Esophagus mucosa (tissue), 1 donor: Measurements from ENCODE around the gene KIFBP. TPM values are rescaled to one million over a fixed set of nuclear protein-coding genes. Genes with fewer than 3 reads are reported as not detected.
A peak's percentile ranks its signal among the peaks of the same experiment; 100 is the strongest.
"Not testable (repeated sequence)": the region's sequence is repeated elsewhere in the genome, so short reads cannot be mapped to it uniquely, and the experiment has no call there.

Source experiments
- ATAC-seq: fragments of 200-7000 bp; cut with Tn5 transposase; one replicate; pipeline ENCODE4 v1.9.1; 2020
- total RNA-seq: library from RNA; stranded (reverse); gene quantifications from one replicate; pipeline ENCODE4 v1.2.4, GENCODE V29; 2023
- donor health status: DM: yes; HTN: yes; CAD: no.

Gene KIFBP
- total RNA-seq = 11.1 TPM

- ATAC-seq = peak; percentile 97
These were observed at the start of gene KIFBP for GRCh38 chr10:68988530-68989316. Gene KIFBP (plus strand): TSS chr10:68988803. CDS start chr10:68988833, 30 bp downstream.

DNA sequence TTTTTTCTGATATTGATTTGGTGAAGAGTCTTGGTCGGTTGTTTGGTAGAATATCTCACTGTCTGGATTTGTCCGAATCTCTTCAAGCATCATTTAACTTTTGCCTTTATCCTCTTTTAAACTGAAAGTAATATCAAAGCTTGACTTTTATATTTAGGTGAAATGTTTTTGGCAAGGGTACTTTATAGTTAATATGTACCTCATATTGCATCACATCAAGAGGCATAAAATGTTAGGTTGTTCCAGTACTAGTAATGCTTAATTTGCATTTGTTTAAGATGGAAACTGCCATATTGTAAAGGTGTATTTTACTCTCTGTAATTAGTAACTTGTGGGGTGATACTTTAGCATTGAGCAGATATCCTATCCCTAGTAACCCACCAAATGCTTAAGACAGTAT is 49.7 kb upstream of the KIFBP start:
- no peak for ATAC-seq

- not testable (repeated sequence) for ATAC-seq
These were observed 47.7 kb upstream of the KIFBP start for GRCh38 chr10:68940917-68941316.

DNA sequence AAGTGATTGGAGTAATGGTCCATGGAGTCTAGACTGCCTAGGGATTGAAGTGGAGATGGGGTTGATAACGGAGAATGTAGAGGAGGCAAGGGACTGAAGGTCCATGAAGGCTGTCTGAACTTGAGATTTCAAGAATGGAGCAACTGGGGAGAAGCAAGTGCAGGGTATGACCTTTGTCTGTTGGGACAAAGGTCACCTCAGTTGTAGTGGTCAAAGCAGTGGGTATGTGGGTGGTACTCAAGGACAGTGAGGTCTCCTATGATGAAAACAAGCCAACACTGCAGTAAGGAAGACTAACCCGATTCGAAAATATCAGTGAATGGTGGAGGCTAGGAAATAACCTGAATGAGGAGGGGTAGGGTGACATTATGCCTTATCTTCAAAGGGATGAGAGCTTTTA is 38.0 kb upstream of the KIFBP start:
- ATAC-seq = no peak

DNA sequence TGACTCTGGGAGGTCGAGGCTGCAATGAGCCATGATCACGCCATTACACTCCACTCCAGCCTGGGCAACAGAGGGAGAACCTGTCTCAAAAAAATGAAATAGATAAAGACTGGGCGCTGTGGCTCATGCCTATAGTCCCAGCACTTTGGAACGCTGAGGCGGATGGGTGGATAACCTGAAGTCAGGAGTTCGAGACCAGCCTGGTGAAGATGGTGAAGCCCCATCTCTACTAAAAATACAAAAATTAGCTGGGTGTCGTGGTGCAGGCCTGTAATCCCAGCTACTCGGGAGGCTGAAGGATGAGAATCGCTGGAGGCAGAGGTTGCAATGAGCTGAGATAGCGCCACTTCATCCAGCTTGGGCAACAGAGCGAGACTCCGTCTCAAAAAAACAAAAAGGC is 33.7 kb upstream of the KIFBP start:
- no peak for ATAC-seq

- peak; percentile 17 for ATAC-seq
These were observed 33.2 kb upstream of the KIFBP start for GRCh38 chr10:68955355-68955831.

- peak; percentile 97 for ATAC-seq
These were observed 32.6 kb upstream of the KIFBP start, which contains the start of gene DDX21 for GRCh38 chr10:68955832-68956532. Gene DDX21 (plus strand): TSS chr10:68956170. CDS start chr10:68956226, 56 bp downstream.

GRCh38 chr10:68957284-68957615 is 31.4 kb upstream of the KIFBP start:
- ATAC-seq = no peak

DNA sequence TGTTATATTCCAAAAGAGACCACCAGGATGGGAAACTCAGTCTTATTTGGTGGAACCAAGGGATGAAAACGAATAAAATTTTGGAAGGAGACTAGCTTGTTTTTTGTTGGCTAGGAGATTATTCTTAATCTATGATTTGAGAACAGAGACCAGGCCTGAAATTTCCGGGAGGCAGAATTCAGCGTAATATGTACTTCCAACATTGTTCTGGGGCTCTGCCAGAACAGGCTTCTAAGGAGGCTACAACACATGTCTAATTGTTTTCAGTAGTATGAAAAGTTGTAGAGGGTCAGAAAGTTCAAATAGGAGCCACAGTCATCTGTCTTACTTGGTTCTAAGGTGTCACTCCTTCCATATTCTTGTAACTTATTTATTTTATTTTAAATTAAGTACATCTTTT is 30.9 kb upstream of the KIFBP start:
- no peak for ATAC-seq

- ATAC-seq = no peak
These were observed 28.7 kb upstream of the KIFBP start for GRCh38 chr10:68959695-68960527.

GRCh38 chr10:68963151-68963550 is 25.5 kb upstream of the KIFBP start:
- no peak for ATAC-seq

- no peak for ATAC-seq
These were observed 14.6 kb upstream of the KIFBP start for GRCh38 chr10:68973975-68974374.

DNA sequence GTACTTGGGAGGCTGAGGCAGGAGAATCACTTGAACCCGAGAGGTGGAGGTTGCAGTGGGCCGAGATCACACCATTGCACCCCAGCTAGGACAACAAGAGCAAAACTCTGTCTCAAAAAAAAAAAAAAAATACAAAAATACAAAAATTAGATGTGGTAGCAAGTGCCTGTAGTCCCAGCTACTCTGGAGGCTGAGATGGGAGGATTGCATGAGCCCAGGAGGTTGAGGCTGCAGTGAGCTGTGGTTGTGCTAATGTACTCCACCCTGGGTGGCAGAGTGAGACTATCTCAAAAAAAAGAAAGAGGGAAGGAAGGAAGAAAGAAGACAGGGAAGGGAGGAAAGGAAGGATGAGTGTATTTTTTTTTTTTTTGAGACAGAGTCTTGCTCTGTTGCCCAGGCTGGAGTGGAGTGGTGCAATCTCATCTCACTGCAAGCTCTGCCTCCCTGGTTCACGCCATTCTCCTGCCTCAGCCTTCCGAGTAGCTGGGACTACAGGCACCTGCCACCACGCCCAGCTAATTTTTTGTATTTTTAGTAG is 12.6 kb upstream of the KIFBP start:
- not testable (repeated sequence) for ATAC-seq

GRCh38 chr10:68979738-68980137 is 8.9 kb upstream of the KIFBP start:
- ATAC-seq = not testable (repeated sequence)

- no peak for ATAC-seq
These were observed 7.5 kb upstream of the KIFBP start for GRCh38 chr10:68981074-68981473.

DNA sequence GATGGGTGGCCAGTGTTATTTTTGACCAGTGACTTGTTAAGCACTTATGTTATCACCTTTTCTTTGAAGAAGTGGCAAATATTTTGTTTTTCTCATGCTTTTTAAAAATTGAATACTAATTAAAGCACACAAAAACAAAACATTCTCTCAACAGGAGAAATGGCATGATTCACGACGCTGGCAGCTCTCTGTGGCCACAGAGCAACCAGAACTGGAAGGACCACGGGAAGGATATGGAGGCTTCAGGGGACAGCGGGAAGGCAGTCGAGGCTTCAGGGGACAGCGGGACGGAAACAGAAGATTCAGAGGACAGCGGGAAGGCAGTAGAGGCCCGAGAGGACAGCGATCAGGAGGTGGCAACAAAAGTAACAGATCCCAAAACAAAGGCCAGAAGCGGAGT is 6.2 kb upstream of the KIFBP start:
- ATAC-seq = no peak

DNA sequence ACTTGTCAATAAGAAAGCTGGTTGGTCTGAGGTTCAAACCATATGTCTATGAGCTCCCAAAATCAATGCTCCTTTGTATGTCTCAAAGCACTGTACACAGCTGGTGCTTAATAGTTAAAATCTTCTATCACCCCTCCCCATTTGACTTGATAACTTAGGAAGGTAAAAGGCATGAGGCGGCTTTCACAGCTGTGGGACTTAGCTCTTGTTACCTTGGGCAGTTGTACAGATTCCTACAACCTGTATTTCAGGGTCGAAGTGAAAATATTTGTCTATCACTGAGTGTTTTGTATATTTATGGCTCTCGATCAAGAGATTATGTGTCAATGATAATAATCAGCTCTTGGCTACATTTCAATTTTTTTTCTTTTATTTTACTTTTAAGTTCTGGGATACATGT is 992 bp upstream of the KIFBP start:
- no peak for ATAC-seq

DNA sequence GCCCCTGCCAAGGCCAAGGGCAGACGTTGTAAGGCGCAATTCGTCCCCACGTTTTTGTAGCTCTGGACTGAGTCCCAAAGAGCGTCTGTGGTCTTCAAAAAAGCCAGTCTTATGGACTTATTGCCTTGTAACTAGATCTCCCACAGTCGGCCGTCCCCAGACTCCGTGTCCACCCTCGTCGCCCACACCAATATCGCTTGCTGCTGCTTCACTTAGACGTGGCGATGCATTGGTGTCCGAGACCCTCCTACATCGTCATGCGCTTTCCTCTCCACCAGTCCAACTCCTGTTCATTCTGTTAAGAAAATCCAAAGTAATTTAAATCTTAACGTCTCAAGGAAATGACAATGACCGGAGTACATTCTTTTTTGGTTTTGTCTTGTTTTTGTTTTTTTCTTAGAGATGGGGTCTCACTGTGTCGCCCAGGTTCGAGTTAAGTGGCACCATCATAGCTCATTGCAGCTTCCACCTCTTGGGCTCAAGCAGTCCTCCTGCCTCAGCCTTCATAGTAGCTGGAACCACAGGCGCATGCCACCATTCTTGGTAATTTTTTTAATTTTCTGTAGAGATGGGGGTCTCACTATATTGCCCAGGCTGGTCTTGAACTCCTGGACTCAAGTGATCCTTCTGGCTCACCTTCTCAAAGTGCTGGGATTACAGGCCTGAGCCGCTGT is 851 bp downstream of the KIFBP start:
- ATAC-seq = no peak

DNA sequence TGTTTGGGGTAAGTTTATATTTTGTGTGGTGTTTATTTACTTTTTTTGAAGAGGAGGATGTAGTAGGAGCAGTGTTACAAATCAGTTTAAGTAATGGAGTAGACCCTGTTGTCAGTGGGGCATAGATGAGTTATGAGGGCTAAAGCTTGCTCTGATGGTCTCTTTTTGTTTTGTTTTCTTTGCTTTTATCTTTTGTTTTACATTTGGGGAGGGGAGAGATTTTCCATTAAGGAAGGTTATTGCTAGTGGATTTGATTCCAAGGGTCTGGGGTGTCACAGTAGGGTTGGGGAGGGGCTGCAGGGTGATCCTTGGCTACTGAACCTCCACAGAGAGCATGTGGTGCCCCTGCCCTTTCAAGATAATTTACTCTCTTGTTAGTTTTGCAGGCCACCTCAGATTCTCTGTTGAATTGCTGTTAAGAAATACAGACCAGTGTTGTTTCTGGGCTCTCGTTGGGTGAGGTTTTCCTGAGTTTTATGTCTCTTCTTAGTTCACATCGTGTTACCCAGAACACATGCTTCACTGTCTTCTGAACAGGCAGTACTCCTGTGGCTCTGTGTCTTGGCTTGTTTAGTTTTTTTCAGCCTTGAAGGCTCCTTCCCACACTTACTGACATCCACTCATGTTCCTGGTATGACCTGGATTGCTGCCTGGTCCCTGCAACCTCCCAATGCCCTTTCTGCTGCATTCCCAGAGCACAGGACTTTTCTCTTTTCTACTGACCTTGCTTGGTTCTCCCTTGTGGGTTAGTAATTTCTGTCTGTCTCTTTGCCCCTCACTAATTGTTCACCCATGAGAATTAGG is 4.2 kb downstream of the KIFBP start:
- no peak for ATAC-seq

DNA sequence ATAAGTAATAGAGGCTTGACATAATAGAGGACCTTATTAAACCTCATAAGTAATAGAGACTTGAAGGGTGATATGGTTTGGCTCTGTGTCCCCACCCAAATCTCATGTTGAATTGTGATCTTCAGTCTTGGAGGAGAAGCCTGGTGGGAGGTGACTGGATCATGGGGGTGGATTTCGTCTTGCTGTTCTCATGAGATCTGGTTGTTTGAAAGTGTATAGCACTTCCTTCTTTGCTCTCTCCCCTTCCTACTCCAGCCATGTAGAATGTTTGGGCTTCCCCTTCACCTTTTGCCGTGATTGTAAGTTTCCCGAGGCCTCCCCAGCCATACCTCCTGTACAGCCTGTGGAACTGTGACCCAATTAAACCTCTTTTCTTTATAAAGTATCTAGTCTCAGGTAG is 8.6 kb downstream of the KIFBP start:
- no peak for ATAC-seq

GRCh38 chr10:69004821-69005220 is 16.2 kb downstream of the KIFBP start:
- peak; percentile 41 for ATAC-seq
